AG04450 (cell line): ENCODE data around the gene CFHR1. TPM values are rescaled to one million over a fixed set of nuclear protein-coding genes. Genes with fewer than 3 reads are reported as not detected.
"Not testable (repeated sequence)": the region's sequence is repeated elsewhere in the genome, so short reads cannot be mapped to it uniquely, and the experiment has no call there.

Source experiments
- CTCF ChIA-PET: fragments of 300-600, 350-600 bp; formaldehyde crosslinking; extraction: SDS; loops from one replicate; lab custom pipeline; 2022; ENCODE audit warnings: antibody characterized with exemption, inconsistent platforms; lab: Charles Lee
- POLR2A ChIA-PET: fragments of 350-600 bp; formaldehyde crosslinking; extraction: SDS; loops from one replicate; lab custom pipeline; 2021; ENCODE audit warnings: antibody characterized with exemption, inconsistent platforms; lab: Yijun Ruan, JAX
- DNase-seq: peaks from one replicate; pipeline ENCODE4 v3.0.0-alpha.2; 2011; ENCODE audit warnings: low read depth, low spot score
- H3K27ac ChIP-seq: one replicate; pipeline ENCODE4 v1.5.1; 2012; ENCODE audit warnings: low read depth, low read length, control low read depth
- H3K27me3 ChIP-seq: one replicate; pipeline ENCODE4 v1.6.0; 2012; ENCODE audit warnings: low read length; ENCODE audit not compliant: control insufficient read depth, insufficient read depth
- H3K4me3 ChIP-seq: 2 replicates; pipeline ENCODE4 v1.5.1; 2011; ENCODE audit warnings: mild to moderate bottlenecking, low read depth, low read length, control low read depth
- H3K9me3 ChIP-seq: 2 replicates; pipeline ENCODE4 v1.5.1; 2012; ENCODE audit warnings: low read length; ENCODE audit not compliant: control insufficient read depth, insufficient read depth
- CTCF ChIP-seq: IDR thresholded peaks from 2 replicates; pipeline ENCODE4 v1.5.1; 2011; ENCODE audit warnings: low read depth, low read length, control low read depth, inconsistent platforms
- polyA plus RNA-seq: library from polyadenylated mRNA; depleted of rRNA; stranded (reverse); fragments of >200 nt; gene quantifications from 2 replicates; pipeline ENCODE4 v1.2.3, GENCODE V29; 2011

The CFHR1 gene
- polyA plus RNA-seq, 1 experiment, result 0.07 TPM

GRCh38 chr1:196827860-196828259 lies 8.3 kb downstream of the CFHR1 start:
- H3K27me3 ChIP-seq, H3K27ac ChIP-seq, H3K9me3 ChIP-seq, CTCF ChIA-PET, POLR2A ChIA-PET, H3K4me3 ChIP-seq: not testable (repeated sequence)
- peak; percentile 10 for DNase-seq
- TF ChIP-seq CTCF, result peak; percentile 25; the same call in 1 of the 2 replicates

- H3K9me3 ChIP-seq, H3K4me3 ChIP-seq, DNase-seq, H3K27ac ChIP-seq, POLR2A ChIA-PET, CTCF ChIA-PET, H3K27me3 ChIP-seq: not testable (repeated sequence)
These were observed 30.3 kb downstream of the CFHR1 start for GRCh38 chr1:196849613-196850492.

- H3K27me3 ChIP-seq, result no peaks in the 10 kb centered on the region
- ChIA-PET CTCF (no interaction called here), POLR2A (no interaction called here)
- H3K4me3 ChIP-seq, result no peak overlapping the region
- no peak overlapping the region for H3K27ac ChIP-seq
- TF ChIP-seq CTCF, result no peak
- H3K9me3 ChIP-seq, result no peaks in the 10 kb centered on the region
- no peak for DNase-seq
These were observed 36.5 kb downstream of the CFHR1 start for GRCh38 chr1:196856053-196856452.

GRCh38 chr1:196857188-196857587 lies 37.7 kb downstream of the CFHR1 start:
- H3K9me3 ChIP-seq, result no peaks in the 10 kb centered on the region
- ChIA-PET POLR2A (no interaction called here), CTCF (no interaction called here)

GRCh38 chr1:196858811-196859210 lies 39.3 kb downstream of the CFHR1 start:
- DNase-seq, result no peak
- Histone ChIP-seq H3K9me3 (no peaks in the 10 kb centered on the region), H3K4me3 (no peak overlapping the region), H3K27me3 (no peaks in the 10 kb centered on the region), H3K27ac (no peak overlapping the region)
- CTCF ChIA-PET, result no interaction called here
- TF ChIP-seq CTCF, result no peak
- POLR2A ChIA-PET, result no interaction called here

More at GRCh38 chr1:196857188-196857587, 37.7 kb downstream of the CFHR1 start:
- no peak overlapping the region for H3K27ac ChIP-seq
- H3K4me3 ChIP-seq, result no peak overlapping the region
- H3K27me3 ChIP-seq, result no peaks in the 10 kb centered on the region
- TF ChIP-seq CTCF, result no peak
- no peak for DNase-seq
